MV-4-11 (cell line): Measurements from ENCODE around the gene SFN.
"Not testable (repeated sequence)": the region's sequence is repeated elsewhere in the genome, so short reads cannot be mapped to it uniquely, and the experiment has no call there.

Experiments used
- DNase-seq: peaks from one replicate; lab custom pipeline; 2025; lab: John Stamatoyannopoulos, UW

The SFN gene

GRCh38 chr1:26839339-26839722 is 23.6 kb upstream of the SFN start:
- no peak for DNase-seq

GRCh38 chr1:26839779-26840178 is 23.2 kb upstream of the SFN start:
- DNase-seq: no peak

GRCh38 chr1:26844424-26845196 is 18.3 kb upstream of the SFN start:
- DNase-seq: no peak

GRCh38 chr1:26847826-26848225 is 15.1 kb upstream of the SFN start:
- DNase-seq: not testable (repeated sequence)

GRCh38 chr1:26848499-26848898 is 14.4 kb upstream of the SFN start:
- no peak for DNase-seq

- no peak for DNase-seq
Measured at GRCh38 chr1:26848941-26849774, 13.8 kb upstream of the SFN start.

GRCh38 chr1:26851106-26851684 is 11.8 kb upstream of the SFN start:
- no peak for DNase-seq

- no peak for DNase-seq
Measured at GRCh38 chr1:26852701-26853100, 10.2 kb upstream of the SFN start.

GRCh38 chr1:26853156-26853555 is 9.8 kb upstream of the SFN start:
- peak; percentile 60 for DNase-seq

- DNase-seq: no peak
Measured at GRCh38 chr1:26853600-26853999, 9.3 kb upstream of the SFN start.

- no peak for DNase-seq
Measured at GRCh38 chr1:26854906-26855305, 8.0 kb upstream of the SFN start.

GRCh38 chr1:26855636-26856035 is 7.3 kb upstream of the SFN start:
- DNase-seq: no peak

GRCh38 chr1:26856181-26856580 is 6.8 kb upstream of the SFN start:
- no peak for DNase-seq

GRCh38 chr1:26856604-26857469 is 6.1 kb upstream of the SFN start:
- DNase-seq: no peak

GRCh38 chr1:26857473-26858060 is 5.4 kb upstream of the SFN start:
- no peak for DNase-seq

- DNase-seq: no peak
Measured at GRCh38 chr1:26858160-26858559, 4.8 kb upstream of the SFN start.

- no peak for DNase-seq
Measured at GRCh38 chr1:26858891-26859640, 3.9 kb upstream of the SFN start.

- DNase-seq: no peak
Measured at GRCh38 chr1:26861286-26861701, 1.7 kb upstream of the SFN start.

- DNase-seq: no peak
Measured at GRCh38 chr1:26861889-26862378, 1.0 kb upstream of the SFN start.

- no peak for DNase-seq
Measured at GRCh38 chr1:26863685-26864077, 732 bp downstream of the SFN start.
